ENCODE measurements around the gene C6orf47.
A peak's percentile ranks its signal among the peaks of the same experiment; 100 is the strongest.

C6orf47 gene

DNA sequence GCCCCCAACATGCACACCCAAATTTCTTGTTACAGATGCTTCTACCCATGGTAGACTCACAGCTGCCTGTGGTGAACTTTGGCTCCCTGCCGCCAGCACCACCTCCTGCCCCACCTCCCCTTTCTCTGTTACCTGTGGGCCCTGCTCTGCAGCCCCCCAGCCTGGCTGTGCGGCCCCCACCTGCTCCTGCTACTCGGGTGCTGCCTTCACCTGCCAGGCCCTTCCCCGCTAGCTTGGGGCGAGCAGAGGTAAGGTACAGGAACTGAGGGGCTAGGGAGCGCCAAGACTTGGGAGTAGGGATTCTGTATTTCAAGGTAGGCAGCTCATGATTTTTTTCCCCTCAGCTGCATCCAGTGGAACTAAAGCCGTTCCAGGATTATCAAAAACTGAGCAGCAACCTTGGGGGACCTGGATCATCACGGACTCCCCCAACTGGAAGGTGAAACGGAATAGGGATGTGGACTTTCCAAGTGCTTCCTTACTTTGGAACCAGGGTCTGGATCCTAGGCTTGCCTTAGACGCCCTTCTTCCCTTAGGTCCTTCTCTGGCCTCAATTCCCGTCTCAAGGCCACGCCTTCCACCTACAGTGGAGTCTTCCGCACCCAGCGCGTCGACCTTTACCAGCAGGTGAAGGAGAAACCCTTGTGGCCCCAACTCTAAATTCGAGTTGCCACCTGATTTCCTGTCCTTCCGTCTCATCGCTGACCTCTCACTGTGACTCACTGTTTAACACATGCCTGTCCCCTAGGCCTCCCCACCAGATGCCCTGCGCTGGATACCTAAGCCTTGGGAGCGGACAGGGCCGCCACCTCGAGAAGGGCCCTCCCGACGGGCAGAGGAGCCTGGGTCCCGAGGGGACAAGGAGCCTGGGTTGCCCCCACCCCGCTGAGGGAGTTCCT lies 23.6 kb downstream of the C6orf47 start:
- DNase-seq (ENCODE audit: low spot score): no peak

DNA sequence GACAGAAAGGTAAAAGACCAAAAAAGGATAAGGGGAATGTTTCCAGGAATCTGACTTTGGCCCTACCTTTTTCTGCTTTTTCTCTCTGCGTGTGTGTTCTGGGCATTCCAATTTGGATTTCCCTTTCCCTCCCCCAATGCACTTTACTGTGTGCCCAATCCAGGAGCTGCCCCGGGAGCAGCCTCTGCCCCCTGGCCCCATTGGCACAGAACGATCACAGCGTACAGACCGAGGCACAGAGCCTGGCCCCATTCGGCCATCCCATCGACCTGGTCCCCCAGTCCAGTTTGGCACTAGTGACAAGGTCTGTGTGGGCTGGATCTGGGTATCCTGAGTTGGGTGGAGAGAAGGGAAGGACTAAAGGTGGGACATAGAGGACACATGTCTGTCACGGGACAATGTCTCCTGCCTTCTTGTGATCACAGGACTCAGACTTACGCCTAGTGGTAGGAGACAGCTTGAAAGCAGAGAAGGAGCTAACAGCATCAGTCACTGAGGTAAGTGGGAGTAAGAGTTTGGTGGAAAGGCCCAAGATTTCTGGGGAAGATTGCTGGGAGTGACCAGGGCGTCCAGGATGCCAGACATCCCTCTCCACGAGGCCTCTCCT lies 25.5 kb downstream of the C6orf47 start:
- no peak for DNase-seq (ENCODE audit: low spot score)

GRCh38 chr6:31634131-31634530 lies 26.4 kb downstream of the C6orf47 start:
- DNase-seq (ENCODE audit: low spot score): no peak

- no peak for DNase-seq (ENCODE audit: low spot score)
Measured at GRCh38 chr6:31633447-31633846, 27.1 kb downstream of the C6orf47 start.

DNA sequence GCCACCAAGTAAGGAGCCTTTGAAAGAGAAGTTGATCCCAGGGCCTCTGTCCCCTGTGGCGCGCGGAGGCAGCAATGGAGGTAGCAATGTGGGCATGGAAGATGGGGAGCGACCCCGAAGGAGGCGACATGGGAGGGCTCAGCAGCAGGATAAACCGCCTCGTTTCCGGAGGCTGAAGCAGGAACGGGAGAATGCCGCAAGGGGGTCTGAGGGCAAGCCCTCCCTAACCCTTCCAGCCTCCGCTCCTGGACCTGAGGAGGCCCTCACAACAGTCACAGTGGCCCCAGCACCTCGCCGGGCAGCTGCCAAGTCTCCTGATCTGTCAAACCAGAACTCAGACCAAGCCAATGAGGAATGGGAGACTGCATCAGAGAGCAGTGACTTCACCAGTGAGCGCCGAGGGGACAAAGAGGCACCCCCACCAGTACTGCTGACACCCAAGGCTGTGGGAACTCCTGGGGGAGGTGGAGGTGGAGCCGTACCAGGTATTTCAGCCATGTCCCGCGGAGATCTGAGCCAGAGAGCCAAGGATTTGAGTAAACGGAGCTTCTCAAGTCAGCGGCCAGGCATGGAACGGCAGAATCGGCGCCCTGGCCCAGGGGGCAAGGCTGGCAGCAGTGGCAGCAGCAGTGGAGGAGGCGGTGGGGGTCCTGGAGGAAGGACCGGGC lies 28.2 kb downstream of the C6orf47 start:
- DNase-seq (ENCODE audit: low spot score): no peak

GRCh38 chr6:31631681-31632278 lies 28.8 kb downstream of the C6orf47 start:
- no peak for DNase-seq (ENCODE audit: low spot score)

DNA sequence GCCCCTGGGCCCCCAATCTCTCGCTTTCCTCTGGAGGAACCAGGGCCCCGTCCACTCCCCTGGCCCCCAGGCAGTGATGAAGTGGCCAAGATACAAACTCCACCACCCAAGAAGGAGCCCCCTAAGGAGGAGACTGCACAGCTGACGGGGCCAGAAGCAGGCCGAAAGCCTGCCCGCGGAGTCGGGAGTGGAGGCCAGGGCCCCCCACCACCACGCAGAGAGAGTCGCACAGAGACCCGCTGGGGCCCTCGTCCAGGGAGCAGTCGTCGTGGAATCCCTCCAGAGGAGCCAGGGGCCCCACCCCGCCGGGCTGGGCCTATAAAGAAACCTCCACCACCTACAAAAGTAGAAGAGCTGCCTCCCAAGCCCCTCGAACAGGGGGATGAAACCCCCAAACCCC lies 29.4 kb downstream of the C6orf47 start:
- DNase-seq (ENCODE audit: low spot score): no peak

GRCh38 chr6:31630177-31630934 lies 30.2 kb downstream of the C6orf47 start:
- DNase-seq (ENCODE audit: low spot score): no peak

GRCh38 chr6:31629014-31629413 lies 31.6 kb downstream of the C6orf47 start:
- no peak for DNase-seq (ENCODE audit: low spot score)

DNA sequence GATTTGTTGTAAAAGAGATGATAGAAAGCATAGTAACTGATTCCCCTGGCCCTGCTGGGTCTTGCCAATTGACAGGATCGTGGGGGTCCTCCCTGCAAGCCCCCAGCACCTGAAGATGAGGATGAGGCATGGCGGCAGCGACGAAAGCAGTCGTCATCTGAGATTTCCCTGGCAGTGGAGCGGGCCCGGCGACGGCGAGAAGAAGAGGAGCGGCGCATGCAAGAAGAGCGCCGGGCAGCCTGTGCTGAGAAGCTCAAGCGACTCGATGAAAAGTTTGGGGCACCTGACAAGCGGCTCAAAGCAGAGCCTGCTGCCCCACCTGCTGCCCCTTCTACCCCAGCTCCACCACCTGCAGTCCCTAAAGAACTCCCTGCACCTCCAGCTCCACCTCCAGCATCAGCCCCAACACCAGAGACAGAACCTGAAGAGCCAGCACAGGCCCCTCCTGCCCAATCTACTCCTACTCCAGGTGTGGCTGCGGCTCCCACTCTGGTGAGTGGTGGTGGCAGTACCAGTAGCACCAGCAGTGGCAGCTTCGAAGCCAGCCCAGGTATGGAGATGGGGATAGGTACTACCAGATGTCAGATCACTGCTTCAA lies 32.8 kb downstream of the C6orf47 start:
- DNase-seq (ENCODE audit: low spot score): no peak

DNA sequence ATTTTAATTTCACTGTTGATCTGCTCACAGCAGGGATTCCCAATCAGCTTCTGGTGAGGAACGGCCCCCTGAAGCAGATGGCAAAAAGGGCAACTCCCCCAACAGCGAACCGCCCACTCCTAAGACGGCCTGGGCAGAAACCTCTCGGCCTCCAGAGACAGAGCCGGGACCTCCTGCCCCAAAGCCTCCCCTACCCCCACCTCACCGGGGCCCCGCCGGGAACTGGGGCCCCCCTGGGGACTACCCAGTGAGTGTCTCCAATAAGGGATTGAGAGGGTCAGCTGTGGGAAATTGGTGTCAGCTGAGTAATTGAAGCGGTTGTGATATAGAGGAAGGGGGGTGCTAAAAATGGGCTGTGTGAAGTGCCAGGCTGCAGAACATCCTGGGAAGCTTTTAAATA lies 33.6 kb downstream of the C6orf47 start:
- no peak for DNase-seq (ENCODE audit: low spot score)

GRCh38 chr6:31624070-31624469 lies 36.5 kb downstream of the C6orf47 start:
- no peak for DNase-seq (ENCODE audit: low spot score)

DNA sequence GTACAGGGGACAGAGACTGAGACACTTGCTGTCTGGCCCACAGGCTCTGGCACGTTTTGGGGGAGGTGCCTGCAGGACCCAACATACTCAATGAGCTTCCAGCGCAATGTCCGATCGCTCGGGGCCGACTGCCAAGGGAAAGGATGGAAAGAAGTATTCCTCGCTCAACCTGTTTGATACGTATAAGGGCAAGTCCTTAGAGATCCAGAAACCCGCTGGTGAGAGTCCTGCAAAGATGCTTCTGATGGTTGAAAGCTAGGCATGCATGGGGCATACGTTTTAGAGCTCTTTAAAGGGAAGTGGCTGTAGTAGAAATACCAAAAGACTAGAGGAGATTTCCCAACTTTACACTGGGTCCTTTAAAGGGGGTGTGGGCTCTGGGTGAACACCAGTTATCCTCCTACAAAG lies 37.9 kb downstream of the C6orf47 start:
- DNase-seq (ENCODE audit: low spot score): no peak

- no peak for DNase-seq (ENCODE audit: low spot score)
Measured at GRCh38 chr6:31621991-31622390, 38.6 kb downstream of the C6orf47 start.

- DNase-seq (ENCODE audit: low spot score): no peak
Measured at GRCh38 chr6:31621320-31621939, 39.1 kb downstream of the C6orf47 start.

GRCh38 chr6:31620586-31621319 lies 39.8 kb downstream of the C6orf47 start, which contains the start of gene PRRC2A:
Gene PRRC2A, plus strand, starts transcription at chr6:31620715. Its CDS starts 2,075 bp downstream, at chr6:31622790.
- no peak for DNase-seq (ENCODE audit: low spot score)

GRCh38 chr6:31619805-31620585 lies 40.6 kb downstream of the C6orf47 start:
- peak; percentile 100 for DNase-seq (ENCODE audit: low spot score)

GRCh38 chr6:31617010-31617409 lies 43.6 kb downstream of the C6orf47 start:
- DNase-seq (ENCODE audit: low spot score): no peak

- DNase-seq (ENCODE audit: low spot score): no peak
Measured at GRCh38 chr6:31615748-31616147, 44.8 kb downstream of the C6orf47 start.
